Neural progenitor cell (in vitro differentiated cells): Measurements from ENCODE around the gene ATXN7L1. TPM values are rescaled to one million over a fixed set of nuclear protein-coding genes. Genes with fewer than 3 reads are reported as not detected.
"Not testable (repeated sequence)": the region's sequence is repeated elsewhere in the genome, so short reads cannot be mapped to it uniquely, and the experiment has no call there.

ENCODE experiments used
- DNase-seq: peaks from one replicate; pipeline ENCODE4 v3.0.0-alpha.2; 2016; ENCODE audit warnings: low spot score
- H2AFZ ChIP-seq: fragments of 200-600 bp; sonication (generic); replicated peaks from 2 replicates; pipeline ENCODE4 v1.6.1; 2016; ENCODE audit warnings: antibody characterized with exemption
- H3F3A ChIP-seq: fragments of 200-600 bp; sonication (generic); 2 replicates; pipeline ENCODE4 v1.6.1; 2016; ENCODE audit warnings: antibody characterized with exemption, low read depth
- H3K27ac ChIP-seq: fragments of 200-600 bp; sonication (generic); 2 replicates; pipeline ENCODE4 v1.5.1; 2016; ENCODE audit warnings: mild to moderate bottlenecking
- H3K27me3 ChIP-seq: fragments of 200-600 bp; sonication (generic); 2 replicates; pipeline ENCODE4 v1.6.1; 2016; ENCODE audit warnings: mild to moderate bottlenecking, moderate library complexity
- H3K36me3 ChIP-seq: fragments of 200-600 bp; sonication (generic); 2 replicates; pipeline ENCODE4 v1.5.1; 2016
- H3K4me1 ChIP-seq: fragments of 200-600 bp; sonication (generic); 2 replicates; pipeline ENCODE4 v1.6.1; 2016; ENCODE audit warnings: mixed run types
- H3K4me2 ChIP-seq: fragments of 200-600 bp; sonication (generic); 2 replicates; pipeline ENCODE4 v1.6.1; 2016
- H3K4me3 ChIP-seq: fragments of 200-600 bp; sonication (generic); 2 replicates; pipeline ENCODE4 v1.5.1; 2016
- H3K79me2 ChIP-seq: fragments of 200-600 bp; sonication (generic); 2 replicates; pipeline ENCODE4 v1.6.1; 2016; ENCODE audit warnings: low read depth
- H3K9ac ChIP-seq: fragments of 200-600 bp; sonication (generic); 2 replicates; pipeline ENCODE4 v1.6.1; 2016
- H3K9me3 ChIP-seq: fragments of 200-600 bp; sonication (generic); 2 replicates; pipeline ENCODE4 v1.5.1; 2016; ENCODE audit warnings: low read depth
- H4K20me1 ChIP-seq: fragments of 200-600 bp; sonication (generic); 2 replicates; pipeline ENCODE4 v1.6.1; 2016; ENCODE audit warnings: low read depth
- H3K27ac Mint-ChIP-seq: 3 replicates; pipeline ENCODE4 v1.8.0; 2021; ENCODE audit warnings: mixed read lengths
- H3K27me3 Mint-ChIP-seq: 2 replicates; pipeline ENCODE4 v1.8.0; 2022; ENCODE audit warnings: low read depth, mild to moderate bottlenecking, inconsistent platforms, moderate library complexity, mixed read lengths; ENCODE audit not compliant: insufficient read depth
- H3K36me3 Mint-ChIP-seq: 3 replicates; pipeline ENCODE4 v1.8.0; 2021; ENCODE audit warnings: mixed read lengths
- H3K4me1 Mint-ChIP-seq: 3 replicates; pipeline ENCODE4 v1.8.0; 2021; ENCODE audit warnings: mixed read lengths
- H3K4me3 Mint-ChIP-seq: 3 replicates; pipeline ENCODE4 v1.8.0; 2021; ENCODE audit warnings: mild to moderate bottlenecking, moderate library complexity, mixed read lengths
- H3K9me3 Mint-ChIP-seq: 3 replicates; pipeline ENCODE4 v1.8.0; 2020; ENCODE audit warnings: mixed read lengths
- EZH2 ChIP-seq: fragments of 200-600 bp; sonication (generic); IDR thresholded peaks from 2 replicates; pipeline ENCODE4 v1.6.1; 2017; ENCODE audit warnings: antibody characterized with exemption, mild to moderate bottlenecking, moderate library complexity
- EZH2phosphoT487 ChIP-seq: fragments of 200-600 bp; sonication (generic); IDR thresholded peaks from 2 replicates; pipeline ENCODE4 v1.6.1; 2017; ENCODE audit warnings: antibody characterized with exemption
- total RNA-seq: library from RNA; depleted of rRNA; stranded (reverse); fragments of >200 nt; gene quantifications from 2 replicates; pipeline ENCODE4 v1.2.3, GENCODE V29; 2015; ENCODE audit warnings: low replicate concordance
- TF ChIP-seq, protein P1 (sequence below): fragments of 200-600 bp; sonication (generic); IDR thresholded peaks from 2 replicates; pipeline ENCODE4 v1.5.1; 2017; ENCODE audit warnings: antibody characterized with exemption, mild to moderate bottlenecking

The ATXN7L1 gene
- total RNA-seq, 1 donor from 2014 or later, result 5.9 TPM

DNA sequence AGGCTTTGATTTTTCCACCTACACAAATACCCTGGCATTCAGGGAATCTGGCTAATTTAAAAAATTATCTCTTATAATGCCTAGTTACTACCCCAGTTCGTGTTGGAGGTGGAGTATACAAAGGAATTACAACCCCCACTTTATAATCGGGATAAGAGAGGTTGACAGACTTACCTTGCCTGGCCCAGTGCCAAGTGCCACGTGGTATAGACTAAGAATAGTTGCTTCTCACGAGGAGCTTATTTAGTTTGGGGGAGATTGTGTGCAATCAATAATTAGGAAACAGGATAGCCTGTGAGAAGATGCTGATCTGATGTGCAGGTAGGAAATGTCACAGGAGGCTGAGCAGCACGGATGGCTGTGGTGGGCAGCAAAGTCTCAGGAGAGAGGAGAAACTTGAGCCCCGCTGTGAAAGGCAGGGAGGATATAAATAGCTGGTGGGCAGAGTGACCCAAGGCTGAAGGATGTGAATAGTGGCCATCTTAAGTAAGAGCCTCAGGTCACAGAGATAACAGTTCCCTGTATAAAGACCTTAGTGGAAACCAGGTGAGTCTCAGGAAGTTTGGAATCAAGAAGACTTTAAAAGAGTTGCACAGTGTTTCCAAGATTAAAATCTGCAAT lies 11.3 kb upstream of the ATXN7L1 start:
- no peak for DNase-seq
- Histone ChIP-seq H3K79me2 (no peaks in the 10 kb centered on the region), H3K36me3 (no peaks in the 10 kb centered on the region), H3K27ac (no peak overlapping the region), H3K4me1 (no peaks in the 10 kb centered on the region), H3K4me2 (no peak overlapping the region), H4K20me1 (no peaks in the 10 kb centered on the region), H3K9me3 (no peaks in the 10 kb centered on the region), H2AFZ (no peak overlapping the region), H3K4me3 (no peak overlapping the region), H3K9ac (no peak overlapping the region), H3K27me3 (no peaks in the 10 kb centered on the region), H3F3A (no peaks in the 10 kb centered on the region)
- Mint-ChIP-seq H3K9me3 (peaks cover 6% of the 10 kb centered on the region), H3K4me1 (peaks cover 2% of the 10 kb centered on the region), H3K27me3 (peaks cover 6% of the 10 kb centered on the region), H3K4me3 (no peak overlapping the region), H3K36me3 (no peaks in the 10 kb centered on the region), H3K27ac (no peak overlapping the region)
- TF ChIP-seq, protein P1, sequence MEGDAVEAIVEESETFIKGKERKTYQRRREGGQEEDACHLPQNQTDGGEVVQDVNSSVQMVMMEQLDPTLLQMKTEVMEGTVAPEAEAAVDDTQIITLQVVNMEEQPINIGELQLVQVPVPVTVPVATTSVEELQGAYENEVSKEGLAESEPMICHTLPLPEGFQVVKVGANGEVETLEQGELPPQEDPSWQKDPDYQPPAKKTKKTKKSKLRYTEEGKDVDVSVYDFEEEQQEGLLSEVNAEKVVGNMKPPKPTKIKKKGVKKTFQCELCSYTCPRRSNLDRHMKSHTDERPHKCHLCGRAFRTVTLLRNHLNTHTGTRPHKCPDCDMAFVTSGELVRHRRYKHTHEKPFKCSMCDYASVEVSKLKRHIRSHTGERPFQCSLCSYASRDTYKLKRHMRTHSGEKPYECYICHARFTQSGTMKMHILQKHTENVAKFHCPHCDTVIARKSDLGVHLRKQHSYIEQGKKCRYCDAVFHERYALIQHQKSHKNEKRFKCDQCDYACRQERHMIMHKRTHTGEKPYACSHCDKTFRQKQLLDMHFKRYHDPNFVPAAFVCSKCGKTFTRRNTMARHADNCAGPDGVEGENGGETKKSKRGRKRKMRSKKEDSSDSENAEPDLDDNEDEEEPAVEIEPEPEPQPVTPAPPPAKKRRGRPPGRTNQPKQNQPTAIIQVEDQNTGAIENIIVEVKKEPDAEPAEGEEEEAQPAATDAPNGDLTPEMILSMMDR, result no peak
- no peak for TF ChIP-seq EZH2
- no peak for TF ChIP-seq EZH2phosphoT487

- Histone ChIP-seq H3K9me3 (no peaks in the 10 kb centered on the region), H3F3A (no peaks in the 10 kb centered on the region), H2AFZ (no peak overlapping the region), H3K36me3 (no peaks in the 10 kb centered on the region), H3K4me2 (no peak overlapping the region), H3K4me1 (no peaks in the 10 kb centered on the region), H3K79me2 (no peaks in the 10 kb centered on the region), H3K9ac (no peak overlapping the region), H3K27ac (no peak overlapping the region), H3K27me3 (no peaks in the 10 kb centered on the region), H4K20me1 (no peaks in the 10 kb centered on the region), H3K4me3 (no peak overlapping the region)
- no peak overlapping the region for H3K27ac Mint-ChIP-seq
- no peak for DNase-seq
- H3K36me3 Mint-ChIP-seq, result no peaks in the 10 kb centered on the region
- TF ChIP-seq EZH2, result no peak
- TF ChIP-seq EZH2phosphoT487, result no peak
- TF ChIP-seq, protein P1, result no peak
- peaks cover 6% of the 10 kb centered on the region for H3K27me3 Mint-ChIP-seq
- peaks cover 6% of the 10 kb centered on the region for H3K9me3 Mint-ChIP-seq
- H3K4me1 Mint-ChIP-seq, result peaks cover 2% of the 10 kb centered on the region
- H3K4me3 Mint-ChIP-seq, result no peak overlapping the region
Observed at GRCh38 chr7:105886776-105887175, 10.4 kb upstream of the ATXN7L1 start.

GRCh38 chr7:105885387-105886111 lies 9.2 kb upstream of the ATXN7L1 start:
- TF ChIP-seq, protein P1, result no peak
- TF ChIP-seq EZH2phosphoT487 (no peak), EZH2 (no peak)
- Histone ChIP-seq H2AFZ (no peak overlapping the region), H3F3A (no peaks in the 10 kb centered on the region), H4K20me1 (no peaks in the 10 kb centered on the region), H3K36me3 (no peaks in the 10 kb centered on the region), H3K4me1 (no peaks in the 10 kb centered on the region), H3K27ac (no peak overlapping the region), H3K4me2 (no peak overlapping the region), H3K9ac (no peak overlapping the region), H3K9me3 (no peaks in the 10 kb centered on the region), H3K4me3 (no peak overlapping the region), H3K79me2 (no peaks in the 10 kb centered on the region), H3K27me3 (no peaks in the 10 kb centered on the region)
- no peak for DNase-seq
- Mint-ChIP-seq H3K36me3 (no peaks in the 10 kb centered on the region), H3K9me3 (peaks cover 6% of the 10 kb centered on the region), H3K27ac (no peak overlapping the region), H3K27me3 (peaks cover 6% of the 10 kb centered on the region), H3K4me1 (peaks cover 2% of the 10 kb centered on the region), H3K4me3 (no peak overlapping the region)

- DNase-seq, H3F3A ChIP-seq, H3K36me3 ChIP-seq, H3K27me3 ChIP-seq, H2AFZ ChIP-seq, H3K9me3 ChIP-seq, H3K4me3 ChIP-seq, H3K27ac ChIP-seq, H3K36me3 Mint-ChIP-seq, H3K9ac ChIP-seq, H3K79me2 ChIP-seq, H3K4me2 ChIP-seq, H4K20me1 ChIP-seq, H3K4me3 Mint-ChIP-seq, H3K27ac Mint-ChIP-seq, H3K9me3 Mint-ChIP-seq: not testable (repeated sequence)
- peaks cover 13% of the 10 kb centered on the region for H3K4me1 ChIP-seq
- H3K27me3 Mint-ChIP-seq, result peaks cover 12% of the 10 kb centered on the region
- H3K4me1 Mint-ChIP-seq, result peaks cover 13% of the 10 kb centered on the region
Observed at GRCh38 chr7:105883179-105883578, 6.8 kb upstream of the ATXN7L1 start.
